ENCODE measurements around the gene CR1L. TPM values are rescaled to one million over a fixed set of nuclear protein-coding genes. Genes with fewer than 3 reads are reported as not detected.

Gene CR1L
- total RNA-seq, 1 donor from 2014 or later = not detected

GRCh38 chr1:207644166-207644851 lies 624 bp upstream of the CR1L start:
- DNase-seq (ENCODE audit: low spot score) = no peak
- Mint-ChIP-seq H3K27ac (ENCODE audit: unreplicated experiment) (no peak overlapping the region), H3K27me3 (ENCODE audit: low read depth) (peaks cover 28% of the 10 kb centered on the region), H3K9me3 (ENCODE audit: low read depth) (no peaks in the 10 kb centered on the region), H3K4me1 (ENCODE audit: low read depth) (no peaks in the 10 kb centered on the region), H3K36me3 (ENCODE audit: low read depth) (no peaks in the 10 kb centered on the region), H3K4me3 (ENCODE audit: unreplicated experiment) (no peak overlapping the region)
- TF ChIP-seq CTCF (IDR thresholded peaks at IDR 0.05) = no peak

GRCh38 chr1:207645635-207646081 lies 725 bp downstream of the CR1L start:
- H3K36me3 Mint-ChIP-seq (ENCODE audit: low read depth) = no peaks in the 10 kb centered on the region
- no peak overlapping the region for H3K27ac Mint-ChIP-seq (ENCODE audit: unreplicated experiment)
- TF ChIP-seq CTCF (IDR thresholded peaks at IDR 0.05) = no peak
- no peak for DNase-seq (ENCODE audit: low spot score)
- H3K4me3 Mint-ChIP-seq (ENCODE audit: unreplicated experiment) = no peak overlapping the region
- no peaks in the 10 kb centered on the region for H3K4me1 Mint-ChIP-seq (ENCODE audit: low read depth)
- no peaks in the 10 kb centered on the region for H3K9me3 Mint-ChIP-seq (ENCODE audit: low read depth)
- peaks cover 30% of the 10 kb centered on the region for H3K27me3 Mint-ChIP-seq (ENCODE audit: low read depth)

- H3K27ac Mint-ChIP-seq (ENCODE audit: unreplicated experiment) = no peak overlapping the region
- H3K27me3 Mint-ChIP-seq (ENCODE audit: low read depth) = peaks cover 30% of the 10 kb centered on the region
- H3K9me3 Mint-ChIP-seq (ENCODE audit: low read depth) = no peaks in the 10 kb centered on the region
- no peaks in the 10 kb centered on the region for H3K4me1 Mint-ChIP-seq (ENCODE audit: low read depth)
- H3K4me3 Mint-ChIP-seq (ENCODE audit: unreplicated experiment) = no peak overlapping the region
- TF ChIP-seq CTCF (IDR thresholded peaks at IDR 0.05) = no peak
- DNase-seq (ENCODE audit: low spot score) = no peak
- H3K36me3 Mint-ChIP-seq (ENCODE audit: low read depth) = no peaks in the 10 kb centered on the region
These were observed 1.2 kb downstream of the CR1L start for GRCh38 chr1:207646171-207646570.

GRCh38 chr1:207646944-207647579 lies 2.1 kb downstream of the CR1L start:
- H3K4me3 Mint-ChIP-seq (ENCODE audit: unreplicated experiment) = no peak overlapping the region
- no peaks in the 10 kb centered on the region for H3K9me3 Mint-ChIP-seq (ENCODE audit: low read depth)
- H3K27ac Mint-ChIP-seq (ENCODE audit: unreplicated experiment) = no peak overlapping the region
- H3K4me1 Mint-ChIP-seq (ENCODE audit: low read depth) = no peaks in the 10 kb centered on the region
- peaks cover 30% of the 10 kb centered on the region for H3K27me3 Mint-ChIP-seq (ENCODE audit: low read depth)
- DNase-seq (ENCODE audit: low spot score) = no peak
- H3K36me3 Mint-ChIP-seq (ENCODE audit: low read depth) = no peaks in the 10 kb centered on the region
- TF ChIP-seq CTCF (IDR thresholded peaks at IDR 0.05) = no peak

GRCh38 chr1:207647671-207648333 lies 2.9 kb downstream of the CR1L start:
- no peaks in the 10 kb centered on the region for H3K9me3 Mint-ChIP-seq (ENCODE audit: low read depth)
- H3K4me1 Mint-ChIP-seq (ENCODE audit: low read depth) = no peaks in the 10 kb centered on the region
- peaks cover 35% of the 10 kb centered on the region for H3K27me3 Mint-ChIP-seq (ENCODE audit: low read depth)
- no peak for DNase-seq (ENCODE audit: low spot score)
- no peak overlapping the region for H3K27ac Mint-ChIP-seq (ENCODE audit: unreplicated experiment)
- no peak overlapping the region for H3K4me3 Mint-ChIP-seq (ENCODE audit: unreplicated experiment)
- no peak for TF ChIP-seq CTCF (IDR thresholded peaks at IDR 0.05)
- H3K36me3 Mint-ChIP-seq (ENCODE audit: low read depth) = no peaks in the 10 kb centered on the region

Data from chondrocyte (in vitro differentiated cells).